WTC11 (cell line): ENCODE results near the gene NCAM2. TPM values are rescaled to one million over a fixed set of nuclear protein-coding genes. Genes with fewer than 3 reads are reported as not detected.

Experiments
- ATAC-seq: fragments of 200-7000 bp; cut with Tn5 transposase; 2 replicates; pipeline ENCODE4 v1.10.0; 2021; ENCODE audit warnings: mild to moderate bottlenecking, moderate library complexity
- CTCF ChIA-PET: fragments of 300-600 bp; sonication (Branson Sonifier 250); formaldehyde crosslinking; loops from one replicate; lab custom pipeline; 2021; ENCODE audit warnings: antibody characterized with exemption; lab: Charles Lee
- POLR2A ChIA-PET: fragments of 350-600 bp; sonication (Branson Sonifier 250); formaldehyde crosslinking; loops from one replicate; lab custom pipeline; 2021; ENCODE audit warnings: antibody characterized with exemption; lab: Charles Lee
- DNase-seq: peaks from one replicate; pipeline ENCODE4 v3.0.0; 2021; ENCODE audit warnings: low spot score
- H3K27ac Mint-ChIP-seq: 2 replicates; pipeline ENCODE4 v1.8.0; 2021; ENCODE audit warnings: mixed read lengths
- H3K27me3 Mint-ChIP-seq: 2 replicates; pipeline ENCODE4 v1.8.0; 2021; ENCODE audit warnings: low read depth, mild to moderate bottlenecking, moderate library complexity, mixed read lengths
- H3K36me3 Mint-ChIP-seq: 2 replicates; pipeline ENCODE4 v1.8.0; 2021; ENCODE audit warnings: mixed read lengths
- H3K4me1 Mint-ChIP-seq: 2 replicates; pipeline ENCODE4 v1.8.0; 2022; ENCODE audit warnings: mixed read lengths
- H3K4me3 Mint-ChIP-seq: 2 replicates; pipeline ENCODE4 v1.8.0; 2021; ENCODE audit warnings: mild to moderate bottlenecking, moderate library complexity, mixed read lengths
- H3K9me3 Mint-ChIP-seq: 2 replicates; pipeline ENCODE4 v1.8.0; 2021; ENCODE audit warnings: mixed read lengths
- AR ChIP-seq: fragments of 250-450 bp; sonication (Bioruptor Pico); IDR thresholded peaks from 2 replicates; pipeline ENCODE4 v1.9.0; 2021; ENCODE audit warnings: mild to moderate bottlenecking
- CBFB ChIP-seq: sonication (generic); formaldehyde crosslinking; IDR thresholded peaks from 2 replicates; pipeline ENCODE4 v1.8.1; 2022; ENCODE audit warnings: mild to moderate bottlenecking, low read depth, missing genetic modification reagents
- E2F1 ChIP-seq: sonication (generic); formaldehyde crosslinking; IDR thresholded peaks from 2 replicates; pipeline ENCODE4 v1.8.0; 2022; ENCODE audit warnings: mild to moderate bottlenecking, missing genetic modification reagents
- E2F4 ChIP-seq: sonication (generic); formaldehyde crosslinking; IDR thresholded peaks from 2 replicates; pipeline ENCODE4 v1.8.1; 2022; ENCODE audit warnings: low read depth, mild to moderate bottlenecking, moderate library complexity, missing genetic modification reagents, borderline replicate concordance
- ESRRA ChIP-seq: sonication (generic); formaldehyde crosslinking; IDR thresholded peaks from 2 replicates; pipeline ENCODE4 v1.8.1; 2022; ENCODE audit warnings: mild to moderate bottlenecking, missing genetic modification reagents, borderline replicate concordance
- FOXP4 ChIP-seq: sonication (generic); formaldehyde crosslinking; IDR thresholded peaks from 2 replicates; pipeline ENCODE4 v1.8.0; 2022; ENCODE audit warnings: mild to moderate bottlenecking, missing genetic modification reagents
- GTF2I ChIP-seq: fragments of 250-450 bp; sonication (Bioruptor Pico); conservative IDR thresholded peaks from 2 replicates; pipeline ENCODE4 v1.4.0; 2021; ENCODE audit warnings: mild to moderate bottlenecking
- MLX ChIP-seq: sonication (generic); formaldehyde crosslinking; IDR thresholded peaks from 2 replicates; pipeline ENCODE4 v1.8.1; 2023; ENCODE audit warnings: mild to moderate bottlenecking, missing genetic modification reagents, moderate library complexity
- NR2C2 ChIP-seq: sonication (generic); formaldehyde crosslinking; IDR thresholded peaks from 2 replicates; pipeline ENCODE4 v1.8.0; 2022; ENCODE audit warnings: mild to moderate bottlenecking, missing genetic modification reagents
- PRDM15 ChIP-seq: sonication (generic); formaldehyde crosslinking; IDR thresholded peaks from 2 replicates; pipeline ENCODE4 v1.8.0; 2022; ENCODE audit warnings: missing genetic modification reagents
- SMAD4 ChIP-seq: sonication (generic); formaldehyde crosslinking; IDR thresholded peaks from 2 replicates; pipeline ENCODE4 v1.8.0; 2022; ENCODE audit warnings: mild to moderate bottlenecking, missing genetic modification reagents
- SOX15 ChIP-seq: fragments of 250-450 bp; sonication (Bioruptor Pico); IDR thresholded peaks from 2 replicates; pipeline ENCODE4 v1.9.0; 2021; ENCODE audit warnings: mild to moderate bottlenecking
- STAT6 ChIP-seq: sonication (generic); formaldehyde crosslinking; conservative IDR thresholded peaks from 2 replicates; pipeline ENCODE4 v1.8.1; 2023; ENCODE audit warnings: mild to moderate bottlenecking, low read depth, missing genetic modification reagents, moderate library complexity
- USF1 ChIP-seq: sonication (generic); formaldehyde crosslinking; IDR thresholded peaks from 2 replicates; pipeline ENCODE4 v1.8.0; 2022; ENCODE audit warnings: mild to moderate bottlenecking, missing genetic modification reagents
- ZNF396 ChIP-seq: fragments of 250-450 bp; sonication (Bioruptor Pico); IDR thresholded peaks from 2 replicates; pipeline ENCODE4 v1.8.0; 2021; ENCODE audit warnings: mild to moderate bottlenecking, moderate library complexity, borderline replicate concordance
- total RNA-seq: library from RNA; stranded (reverse); gene quantifications from 3 replicates; pipeline ENCODE4 v1.2.3, GENCODE V29; 2021

Gene NCAM2
- total RNA-seq, 1 experiment from 2014 or later, result 1.6 TPM

GRCh38 chr21:21204366-21204996 is 206.3 kb downstream of the NCAM2 start:
- POLR2A ChIA-PET, result no interaction called here
- TF ChIP-seq AR (CRISPR knock-in tag) (no peak), E2F4 (CRISPR knock-in tag) (no peak), GTF2I (CRISPR knock-in tag) (no peak), E2F1 (CRISPR knock-in tag) (no peak), FOXP4 (CRISPR knock-in tag) (no peak), SMAD4 (CRISPR knock-in tag) (no peak), SOX15 (no peak), PRDM15 (CRISPR knock-in tag) (no peak)
- no peaks in the 10 kb centered on the region for H3K36me3 Mint-ChIP-seq
- no peaks in the 10 kb centered on the region for H3K4me1 Mint-ChIP-seq
- no peak overlapping the region for H3K4me3 Mint-ChIP-seq
- no peak for ATAC-seq
- H3K9me3 Mint-ChIP-seq, result no peaks in the 10 kb centered on the region
- H3K27me3 Mint-ChIP-seq, result no peaks in the 10 kb centered on the region
- no peak overlapping the region for H3K27ac Mint-ChIP-seq
- CTCF ChIA-PET, result no interaction called here
- DNase-seq, result no peak

GRCh38 chr21:21205604-21206003 is 207.4 kb downstream of the NCAM2 start:
- ChIA-PET CTCF (no interaction called here), POLR2A (no interaction called here)
- no peak for DNase-seq
- Mint-ChIP-seq H3K36me3 (no peaks in the 10 kb centered on the region), H3K4me1 (no peaks in the 10 kb centered on the region), H3K27me3 (no peaks in the 10 kb centered on the region), H3K27ac (no peak overlapping the region), H3K9me3 (no peaks in the 10 kb centered on the region), H3K4me3 (no peak overlapping the region)
- no peak for ATAC-seq
- TF ChIP-seq STAT6 (CRISPR knock-in tag) (no peak), ESRRA (no peak), SOX15 (no peak), NR2C2 (CRISPR knock-in tag) (no peak), CBFB (CRISPR knock-in tag) (no peak), USF1 (CRISPR knock-in tag) (no peak), E2F4 (CRISPR knock-in tag) (no peak), ZNF396 (CRISPR knock-in tag) (no peak), MLX (CRISPR knock-in tag) (no peak)
